Stimulated activated CD4-positive, alpha-beta T cell treated with anti-CD3 and anti-CD28 coated beads, Interleukin-1b, Interleukin-23, amount 100 ng/mL, for 48 hours (primary cell): ENCODE data around the gene IZUMO4.
"Not testable (repeated sequence)": the region's sequence is repeated elsewhere in the genome, so short reads cannot be mapped to it uniquely, and the experiment has no call there.

ENCODE experiments used
- DNase-seq: peaks from one replicate; pipeline ENCODE4 v3.0.0-alpha.2; 2020

The IZUMO4 gene

DNA sequence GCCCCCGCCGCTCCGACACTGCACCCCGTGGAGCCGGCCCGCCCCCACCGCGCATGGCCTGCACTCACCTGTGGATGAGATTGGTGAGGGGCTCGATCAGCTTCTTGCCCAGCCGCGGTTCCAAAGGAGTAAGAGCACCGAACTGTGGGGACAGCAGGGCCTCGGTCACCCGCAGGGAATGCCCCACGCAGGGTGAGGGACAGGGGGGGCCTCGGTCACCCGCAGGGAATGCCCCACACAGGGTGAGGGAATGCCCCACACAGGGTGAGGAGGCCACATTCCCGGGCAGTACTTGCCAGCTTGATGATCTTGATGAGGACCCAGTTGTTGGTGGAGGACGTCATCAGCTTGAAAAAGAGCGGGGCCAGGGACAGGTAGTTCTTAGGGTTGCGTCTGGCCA lies 32.3 kb downstream of the IZUMO4 start:
- DNase-seq, result no peak

DNA sequence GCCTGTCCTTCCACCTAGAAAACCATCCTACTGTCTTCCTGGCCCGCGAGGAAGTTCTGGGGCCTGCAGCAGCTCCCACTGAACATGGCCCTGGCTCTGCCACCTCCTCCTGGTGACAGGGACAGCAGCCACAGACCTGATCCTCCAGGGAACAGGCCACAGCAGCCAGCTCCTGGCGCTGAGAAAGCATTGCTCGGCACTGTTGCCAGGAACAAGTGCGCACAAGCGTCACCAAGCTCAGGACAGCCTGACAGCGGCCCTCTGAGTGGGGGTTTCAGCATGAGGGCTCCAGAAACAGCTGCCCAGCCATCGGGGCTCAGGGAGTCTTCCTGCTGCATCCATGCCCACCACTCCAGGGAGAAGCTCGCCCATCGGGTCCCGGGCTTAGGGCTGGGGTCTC lies 32.8 kb downstream of the IZUMO4 start:
- DNase-seq, result no peak

DNA sequence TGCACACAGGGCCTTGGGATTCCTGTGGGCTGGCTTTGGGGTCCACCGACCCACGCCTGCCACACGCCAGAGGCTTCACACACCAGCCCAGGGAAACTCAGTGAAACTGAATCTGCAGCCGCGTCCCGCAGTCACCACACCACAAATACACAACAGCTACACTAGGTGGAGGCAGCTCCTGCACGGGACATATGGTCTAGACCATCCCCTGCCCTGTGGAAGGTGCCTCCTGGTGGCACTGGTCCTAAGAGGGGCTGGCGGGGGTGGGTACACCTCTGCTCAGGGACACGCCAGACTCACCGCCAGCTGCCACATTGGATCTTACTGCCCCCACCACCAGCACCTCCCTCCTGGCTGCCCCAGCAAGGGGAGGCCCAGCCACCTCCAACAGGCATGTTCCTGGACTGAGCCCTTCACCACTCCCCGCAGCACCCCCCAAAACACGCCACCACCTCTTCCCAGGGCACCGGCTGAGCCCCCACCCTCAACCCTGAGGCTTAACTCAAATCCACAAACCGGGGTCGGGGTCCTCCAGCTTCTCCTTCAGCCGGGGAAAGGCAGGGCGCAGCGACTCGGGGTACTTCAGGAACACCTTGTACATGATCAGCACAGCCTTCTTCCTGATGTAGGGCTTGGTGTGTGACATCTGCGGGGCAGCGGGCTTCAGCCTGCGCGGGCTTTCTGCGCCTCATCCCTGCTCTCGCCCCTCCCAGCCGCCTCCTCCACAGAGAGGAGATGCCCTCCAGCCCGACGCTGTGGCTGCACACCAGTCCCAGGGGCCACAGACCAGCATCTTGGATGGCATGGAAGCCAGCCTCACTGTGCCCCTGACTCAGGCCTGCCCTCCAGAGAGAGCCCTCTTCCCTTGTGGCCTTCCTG lies 33.4 kb downstream of the IZUMO4 start:
- DNase-seq, result no peak

DNA sequence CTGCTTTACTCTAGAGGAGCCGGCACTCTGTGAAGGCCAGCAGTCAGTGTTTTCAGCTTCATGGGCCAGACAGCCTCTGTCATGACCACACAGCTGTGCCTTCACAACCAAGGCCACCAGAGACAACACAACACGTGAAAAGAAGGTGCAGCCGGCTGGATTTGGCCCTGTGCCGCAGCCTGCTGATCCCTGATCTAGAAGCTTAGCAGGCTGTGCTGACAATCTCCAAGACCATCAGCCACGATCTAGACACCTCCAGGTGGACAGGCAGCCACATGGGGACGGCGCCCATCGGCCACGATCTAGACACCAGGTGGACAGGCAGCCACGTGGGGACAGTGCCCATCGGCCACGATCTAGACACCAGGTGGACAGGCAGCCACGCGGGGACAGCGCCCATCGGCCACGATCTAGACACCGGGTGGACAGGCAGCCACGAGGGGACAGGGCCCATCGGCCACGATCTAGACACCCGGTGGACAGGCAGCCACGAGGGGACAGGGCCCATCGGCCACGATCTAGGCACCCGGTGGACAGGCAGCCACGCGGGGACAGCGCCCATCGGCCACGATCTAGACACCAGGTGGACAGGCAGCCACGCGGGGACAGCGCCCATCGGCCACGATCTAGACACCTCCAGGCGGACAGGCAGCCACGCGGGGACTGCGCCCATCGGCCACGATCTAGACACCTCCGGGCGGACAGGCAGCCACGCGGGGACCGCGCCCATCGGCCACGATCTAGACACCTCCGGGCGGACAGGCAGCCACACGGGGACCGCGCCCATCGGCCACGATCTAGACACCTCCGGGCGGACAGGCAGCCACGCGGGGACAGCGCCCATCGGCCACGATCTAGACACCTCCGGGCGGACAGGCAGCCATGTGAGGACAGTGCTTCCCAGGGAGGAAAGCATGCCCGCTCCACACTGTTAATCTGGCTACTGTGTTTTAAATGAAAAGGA lies 34.6 kb downstream of the IZUMO4 start:
- not testable (repeated sequence) for DNase-seq

DNA sequence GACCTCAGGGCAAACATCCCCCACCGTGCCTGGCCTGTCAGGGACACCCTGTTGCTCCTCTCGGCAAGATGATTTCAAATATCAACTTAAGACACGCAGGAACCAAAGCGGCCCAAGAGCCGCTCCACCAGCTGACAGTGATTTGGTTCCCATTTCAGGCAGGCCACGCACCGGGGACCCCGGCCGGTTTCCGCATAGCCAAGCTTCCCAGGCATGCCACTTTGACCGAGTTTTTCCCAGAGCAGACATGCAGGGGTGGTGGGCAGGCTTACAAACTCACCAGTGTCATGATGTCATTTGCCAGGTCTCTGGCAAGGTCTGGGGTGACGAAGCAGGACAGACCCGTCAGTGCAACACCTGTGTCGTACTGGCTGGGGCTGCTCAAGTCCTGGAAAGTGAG lies 35.5 kb downstream of the IZUMO4 start:
- no peak for DNase-seq

DNA sequence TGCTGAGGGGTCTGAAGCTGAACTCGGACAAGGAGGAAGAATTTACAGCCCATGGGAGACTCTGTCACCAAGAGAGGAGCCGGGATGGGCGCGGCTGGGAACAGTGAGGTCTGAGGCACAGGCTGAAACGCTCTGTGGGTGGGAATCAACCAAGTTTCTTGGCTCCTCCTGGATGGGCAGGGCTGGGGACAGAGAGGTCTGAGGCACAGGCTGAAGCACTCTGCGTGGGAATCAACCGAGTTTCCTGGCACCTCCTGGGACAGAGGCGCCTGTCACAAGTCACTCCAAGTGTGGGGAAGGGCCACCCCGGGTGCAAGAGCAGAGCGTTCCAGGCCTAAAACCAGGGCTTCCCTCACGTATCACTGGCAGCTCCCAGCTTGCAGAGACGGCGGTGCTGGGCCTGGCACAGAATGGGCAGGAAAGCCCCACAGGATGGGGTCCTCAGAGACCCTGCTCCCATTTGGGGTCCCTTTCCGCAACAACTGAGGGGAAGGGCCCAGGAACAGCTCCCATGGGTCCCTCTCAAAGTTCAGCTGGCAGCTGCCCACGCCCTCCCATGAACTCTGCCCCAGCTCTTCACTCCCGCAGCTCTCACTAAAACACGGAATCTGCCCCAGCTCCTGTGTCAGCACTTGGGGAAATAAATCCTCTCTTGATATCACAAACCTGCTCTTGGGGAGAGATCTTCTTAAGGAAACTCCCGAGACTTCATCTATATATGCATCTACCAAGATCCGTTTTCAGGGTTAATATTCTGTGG lies 36.2 kb downstream of the IZUMO4 start:
- no peak for DNase-seq

DNA sequence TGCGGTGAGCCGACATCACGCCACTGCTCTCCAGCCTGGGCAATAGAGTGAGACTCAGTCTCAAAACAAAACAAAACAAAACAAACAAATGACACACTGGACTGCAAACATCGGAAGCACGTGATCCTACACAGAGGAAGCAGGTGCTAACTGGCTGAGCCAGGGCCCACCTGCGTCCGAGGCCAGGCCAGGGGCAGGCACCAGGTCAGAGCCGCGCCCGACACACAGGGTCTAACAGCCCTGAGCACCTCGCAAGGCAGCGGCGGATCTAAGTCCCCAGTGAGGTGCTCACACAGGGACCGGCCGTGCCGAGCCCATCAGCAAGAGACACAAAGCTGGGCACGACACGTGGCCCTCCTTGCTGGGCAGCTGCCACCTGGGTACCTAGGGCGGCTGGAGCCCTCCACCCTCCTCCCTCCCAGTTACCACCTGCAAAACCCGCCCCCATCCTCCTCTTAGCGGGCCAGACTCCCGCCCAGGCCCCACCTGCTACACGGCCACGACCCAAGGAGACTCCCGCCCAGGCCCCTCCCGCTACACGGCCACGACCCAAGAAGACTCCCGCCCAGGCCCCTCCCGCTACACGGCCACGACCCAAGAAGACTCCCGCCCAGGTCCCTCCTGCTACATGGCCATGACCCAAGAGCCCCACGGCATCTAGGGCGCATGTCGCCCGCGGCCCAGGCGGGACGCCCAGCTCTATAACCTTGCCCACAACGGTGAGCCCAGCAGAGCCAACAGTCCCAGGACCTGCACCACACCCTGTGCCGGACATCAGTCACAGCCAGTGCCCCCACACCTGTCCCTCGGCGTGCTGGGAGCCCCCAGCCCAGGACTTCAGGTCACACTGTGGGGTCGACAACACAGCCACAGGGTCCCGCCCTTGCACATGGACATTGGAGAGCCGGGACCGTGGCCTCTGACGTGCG lies 39.0 kb downstream of the IZUMO4 start:
- DNase-seq, result no peak

DNA sequence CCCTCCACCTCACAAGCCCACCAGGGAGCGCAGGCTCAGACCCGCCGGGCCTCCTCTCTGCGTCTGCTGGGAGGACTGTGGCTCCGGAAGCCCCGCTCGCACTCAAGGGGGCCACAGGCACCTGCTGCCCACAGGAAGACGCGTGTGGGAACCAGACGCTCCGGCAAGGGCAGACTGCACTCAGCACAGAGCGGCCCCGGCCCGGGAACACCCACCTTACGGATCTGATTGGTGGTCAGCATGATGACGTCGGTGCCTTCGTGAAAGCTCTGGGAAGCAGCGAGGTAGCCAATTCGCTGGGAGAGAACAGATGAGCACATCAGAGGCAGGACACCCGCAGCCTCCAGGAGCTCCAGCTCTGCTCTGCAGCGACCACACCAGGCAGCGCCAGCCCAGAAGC lies 40.1 kb downstream of the IZUMO4 start:
- DNase-seq, result no peak

DNA sequence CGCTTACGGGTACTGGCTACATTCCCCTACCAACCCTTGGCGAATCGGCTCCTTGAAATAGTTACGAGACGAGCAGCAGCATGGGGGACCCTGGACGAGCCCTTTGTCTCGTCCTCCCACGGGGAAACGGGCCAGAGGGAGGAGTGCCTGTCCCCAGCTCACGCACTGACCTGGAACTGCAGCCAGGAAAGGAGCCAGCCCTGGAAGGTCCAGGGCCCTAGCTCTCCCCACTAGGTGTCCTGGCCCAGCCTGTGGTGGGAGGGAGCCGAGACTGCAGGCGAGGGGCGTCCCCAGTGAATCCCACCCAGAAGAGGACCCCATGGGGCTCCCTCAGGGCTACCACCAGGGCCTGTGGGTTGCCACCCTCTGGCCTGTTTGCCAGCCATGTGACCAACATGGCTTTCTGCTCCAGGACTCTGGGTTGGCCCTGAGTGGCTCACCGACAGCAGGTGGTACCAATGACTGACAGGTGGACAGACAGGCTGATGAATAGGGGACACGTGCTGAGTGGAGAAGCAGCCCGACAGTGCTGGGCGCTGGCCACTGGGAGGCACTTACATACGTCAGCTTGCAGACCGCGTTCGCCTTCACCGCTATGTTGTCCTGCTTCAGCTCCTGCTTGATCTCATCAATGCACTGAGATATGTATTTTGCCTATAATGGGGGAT lies 41.5 kb downstream of the IZUMO4 start:
- no peak for DNase-seq

DNA sequence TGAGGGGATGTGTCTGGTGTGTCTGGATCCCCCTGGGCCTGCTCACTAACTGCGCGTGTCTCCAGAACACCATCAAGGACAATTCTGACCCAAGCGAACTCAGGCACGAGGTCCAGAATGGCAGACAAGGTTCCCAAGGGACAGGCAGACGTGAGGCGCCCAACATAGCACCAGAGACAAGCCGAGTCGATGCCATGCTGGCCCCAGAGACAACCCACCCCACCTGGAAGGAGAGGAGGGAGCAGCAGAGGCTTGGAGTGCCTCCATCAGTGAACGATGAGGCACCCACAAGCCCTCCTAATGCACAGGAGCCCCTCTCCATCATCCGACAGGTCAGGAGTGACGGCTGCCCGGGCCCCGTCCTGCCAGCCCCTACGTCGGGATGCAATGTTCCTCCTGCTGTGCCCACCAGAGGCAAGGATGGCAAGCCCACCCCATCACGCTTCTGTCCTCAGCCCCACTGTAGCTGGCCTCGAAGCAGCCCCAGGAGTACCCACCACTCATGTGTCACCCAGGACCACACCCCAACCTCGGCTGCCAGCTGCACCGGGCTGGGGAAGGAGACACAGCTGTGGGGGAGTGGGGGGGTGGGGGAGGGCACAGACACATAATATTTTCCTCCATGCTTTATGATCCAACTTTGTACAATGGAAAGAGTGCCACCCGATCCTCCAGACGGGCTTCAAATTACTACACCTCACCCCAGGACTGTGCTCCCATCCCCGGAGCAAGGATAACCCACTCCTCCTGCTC lies 42.8 kb downstream of the IZUMO4 start:
- no peak for DNase-seq

DNA sequence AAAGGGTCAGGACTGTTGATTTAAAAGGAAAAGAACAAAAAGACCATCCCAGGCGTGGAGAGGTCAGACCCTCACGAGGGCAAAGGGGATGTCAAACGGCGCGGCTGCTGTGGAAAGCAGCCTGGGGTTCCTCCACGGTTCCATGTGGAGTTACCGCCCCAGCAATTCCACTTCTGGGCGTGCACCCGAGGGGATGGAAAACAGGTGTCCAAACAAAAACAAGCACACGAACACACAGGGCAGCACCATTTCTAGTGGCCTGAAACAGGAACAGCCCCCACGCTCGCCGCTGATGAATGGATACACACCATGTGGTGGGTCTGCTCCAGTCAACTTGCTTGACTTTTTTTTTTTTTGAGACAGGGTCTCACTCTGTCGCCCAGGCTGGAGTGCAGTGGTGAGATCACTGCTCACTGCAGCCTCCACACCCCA lies 43.4 kb downstream of the IZUMO4 start:
- DNase-seq, result no peak

DNA sequence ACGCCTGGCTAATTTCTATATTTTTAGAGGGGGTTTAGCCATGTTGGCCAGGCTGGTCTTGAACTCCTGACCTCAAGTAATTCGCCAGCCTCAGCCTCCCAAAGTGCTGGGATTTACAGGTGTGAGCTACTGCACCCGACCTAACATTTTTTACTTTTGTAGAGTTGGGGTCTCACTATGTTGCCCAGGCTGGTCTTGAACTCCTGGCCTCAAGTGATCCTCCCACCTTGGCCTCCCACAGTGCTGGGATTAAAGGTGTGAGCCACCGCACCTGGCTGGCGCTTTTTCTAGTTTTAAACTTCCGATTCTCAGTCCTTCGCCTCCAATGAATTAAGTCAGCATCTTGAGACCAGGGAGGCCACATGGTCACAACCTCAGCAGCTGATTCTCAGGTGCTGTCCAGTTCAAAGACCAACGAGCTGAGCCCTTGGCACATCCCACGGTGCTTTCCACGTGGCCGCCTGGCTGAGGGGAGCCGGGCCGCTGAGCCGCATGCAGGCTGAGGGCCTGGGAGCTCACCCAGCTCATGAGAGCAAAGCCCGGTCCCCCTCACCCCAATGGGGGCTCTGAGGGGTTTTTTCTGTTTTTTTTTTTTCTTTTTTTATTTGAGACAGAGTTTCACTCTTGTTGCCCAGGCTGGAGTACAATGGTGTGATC lies 45.6 kb downstream of the IZUMO4 start:
- no peak for DNase-seq

DNA sequence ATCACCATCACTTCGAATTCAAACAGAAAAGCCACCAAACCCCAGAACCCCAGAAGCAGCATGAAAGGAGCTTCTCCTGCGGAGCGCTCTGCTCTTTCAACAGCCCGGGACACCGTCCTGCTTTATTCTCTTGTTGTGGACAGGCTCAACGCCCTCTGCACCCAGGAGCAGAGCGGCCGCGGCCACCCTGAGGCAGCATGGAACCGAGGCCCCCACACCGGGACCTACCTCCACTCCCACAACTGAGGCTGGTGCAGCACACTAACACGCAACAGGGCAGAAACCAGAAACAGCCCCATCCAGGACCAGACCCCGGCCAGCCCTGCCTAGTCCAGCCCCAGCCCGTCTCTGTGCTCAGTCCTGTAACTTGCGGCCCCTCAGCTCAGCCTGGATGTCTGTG lies 47.5 kb downstream of the IZUMO4 start:
- no peak for DNase-seq

DNA sequence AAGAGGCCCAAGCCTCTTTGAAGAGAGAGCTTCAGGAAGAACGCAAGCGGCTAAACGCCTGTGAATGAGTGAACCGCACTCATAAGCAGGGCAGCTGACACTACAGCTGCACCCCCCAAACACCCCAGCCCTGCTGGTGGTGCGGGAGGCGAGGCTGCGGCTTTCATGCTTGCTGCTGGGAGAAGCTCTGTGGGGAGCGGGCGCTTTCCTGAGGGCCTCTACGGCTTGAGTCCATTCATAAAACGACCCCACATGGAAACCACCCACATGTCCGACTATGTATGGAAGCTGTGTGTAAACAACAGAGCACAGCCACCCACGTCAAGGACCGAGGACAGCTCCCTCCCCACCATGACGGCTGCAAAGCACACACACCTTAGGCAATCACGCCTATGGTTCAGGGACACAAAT lies 49.1 kb downstream of the IZUMO4 start:
- no peak for DNase-seq

DNA sequence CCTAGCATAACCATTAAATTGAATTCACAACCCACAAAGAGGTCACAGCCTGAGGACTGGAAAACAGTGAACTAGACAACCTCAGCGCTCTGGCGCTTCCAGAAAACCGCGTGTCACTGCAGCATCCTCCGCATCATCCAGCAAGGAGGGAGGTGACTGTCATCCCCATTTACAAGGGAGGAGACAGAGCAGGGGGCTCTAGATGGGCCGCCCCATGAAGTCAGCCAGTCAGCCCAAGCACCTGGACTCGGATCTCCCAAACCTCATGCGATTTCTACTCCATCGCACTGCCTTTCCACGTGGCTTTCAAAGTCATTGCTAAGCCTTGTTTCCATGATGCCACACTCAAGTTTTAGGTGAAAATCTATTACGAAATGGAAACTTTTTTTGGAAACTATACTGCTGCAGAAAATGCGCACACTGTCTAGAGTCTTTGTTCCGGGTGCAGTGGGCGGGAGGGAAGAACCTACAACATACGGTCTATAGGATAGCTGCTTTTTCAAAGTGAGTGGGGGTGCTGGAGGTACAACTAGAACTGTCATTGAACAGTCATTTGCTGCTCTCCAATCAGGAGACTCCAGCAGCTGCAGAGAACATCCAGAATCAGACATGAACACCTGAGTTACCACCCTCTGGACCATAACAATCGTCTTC lies 51.9 kb downstream of the IZUMO4 start:
- peak; percentile 63 for DNase-seq
